Fibroblast of lung (primary cell): ENCODE measurements around the gene EPHB2.

Experiments
- CTCF ChIP-seq, 2 donors: IDR thresholded peaks in 1 of 2; conservative IDR thresholded peaks in 1 of 2; 1 replicate in 1 of 2; 2 replicates in 1 of 2; pipeline ENCODE4 v1.5.1; 2011 to 2012; ENCODE audit warnings: low read length in 2 of 2, control low read depth in 1 of 2, inconsistent platforms in 1 of 2, low read depth in 1 of 2, mild to moderate bottlenecking in 1 of 2
- EZH2 ChIP-seq: IDR thresholded peaks from 2 replicates; pipeline ENCODE4 v1.5.1; 2012; ENCODE audit warnings: low read length, control low read depth, mild to moderate bottlenecking; ENCODE audit errors: missing control alignments

- TF ChIP-seq EZH2 (no peak), CTCF (conservative IDR thresholded peaks at IDR 0.05 in 1 of 2, IDR thresholded peaks at IDR 0.05 in 1 of 2; ENCODE audit: low read depth in 1 of 2, low read length in 2 of 2) (no peak)
Observed at GRCh38 chr1:22912311-22912710, 201.7 kb downstream of the EPHB2 start.
